SK-N-SH (cell line): ENCODE data around the gene PRSS23. TPM values are rescaled to one million over a fixed set of nuclear protein-coding genes. Genes with fewer than 3 reads are reported as not detected.

Source experiments
- ELF1 ChIP-seq: IDR thresholded peaks from 2 replicates; pipeline ENCODE4 v1.4.0; 2012
- EP300 ChIP-seq, 2 experiments: IDR thresholded peaks; 2 replicates each; pipeline versions ENCODE4 v1.4.0 to v1.6.1; 2012; ENCODE audit warnings: borderline replicate concordance in 1 of 2, low read depth in 1 of 2, low read length in 1 of 2
- EZH2phosphoT487 ChIP-seq: fragments of 200-600 bp; sonication (generic); IDR thresholded peaks from 2 replicates; pipeline ENCODE4 v1.6.1; 2017; ENCODE audit warnings: low read depth, mixed run types, mild to moderate bottlenecking, antibody characterized with exemption, moderate library complexity, borderline replicate concordance
- FOSL2 ChIP-seq: IDR thresholded peaks from 2 replicates; pipeline ENCODE4 v1.4.0; 2012; ENCODE audit warnings: low read depth, mild to moderate bottlenecking, moderate library complexity, borderline replicate concordance
- FOXJ3 ChIP-seq: sonication (generic); formaldehyde crosslinking; IDR thresholded peaks from 2 replicates; pipeline ENCODE4 v1.5.1; 2020; ENCODE audit warnings: mild to moderate bottlenecking, missing genetic modification reagents
- FOXM1 ChIP-seq: IDR thresholded peaks from 2 replicates; pipeline ENCODE4 v1.4.0; 2012; ENCODE audit warnings: low read depth, mild to moderate bottlenecking
- GABPA ChIP-seq: IDR thresholded peaks from 2 replicates; pipeline ENCODE4 v1.4.0; 2012; ENCODE audit warnings: low read depth, mild to moderate bottlenecking
- IRF3 ChIP-seq: fragments of 150-350 bp; IDR thresholded peaks from 2 replicates; pipeline ENCODE4 v1.6.1; 2016; ENCODE audit warnings: mild to moderate bottlenecking, low read depth, low read length
- JUND ChIP-seq: IDR thresholded peaks from 2 replicates; pipeline ENCODE4 v1.4.0; 2012
- MAX ChIP-seq: IDR thresholded peaks from 2 replicates; pipeline ENCODE4 v1.4.0; 2012; ENCODE audit warnings: low read depth
- MEF2A ChIP-seq: IDR thresholded peaks from 2 replicates; pipeline ENCODE4 v1.4.0; 2012; ENCODE audit warnings: low read depth, borderline replicate concordance
- MXI1 ChIP-seq: IDR thresholded peaks from 2 replicates; pipeline ENCODE4 v1.6.1; 2012; ENCODE audit warnings: mild to moderate bottlenecking, low read depth, low read length, improper control_type of control experiment
- NRF1 ChIP-seq: IDR thresholded peaks from 2 replicates; pipeline ENCODE4 v1.6.1; 2012; ENCODE audit warnings: low read depth, mild to moderate bottlenecking, low read length
- PBX3 ChIP-seq: IDR thresholded peaks from 2 replicates; pipeline ENCODE4; 2012
- POLR2AphosphoS5 ChIP-seq: IDR thresholded peaks from 2 replicates; pipeline ENCODE4 v1.6.1; 2012; ENCODE audit warnings: low read depth, low read length
- RAD21 ChIP-seq: IDR thresholded peaks from 2 replicates; pipeline ENCODE4 v1.6.1; 2012; ENCODE audit warnings: mild to moderate bottlenecking, low read length
- RFX5 ChIP-seq: IDR thresholded peaks from 2 replicates; pipeline ENCODE4 v1.6.1; 2012; ENCODE audit warnings: mild to moderate bottlenecking, improper control_type of control experiment, low read length
- SIN3A ChIP-seq: IDR thresholded peaks from 2 replicates; pipeline ENCODE4 v1.6.1; 2012; ENCODE audit warnings: low read depth, mild to moderate bottlenecking, low read length, moderate library complexity, borderline replicate concordance
- TAF1 ChIP-seq: IDR thresholded peaks from 2 replicates; pipeline ENCODE4 v1.6.1; 2012; ENCODE audit warnings: low read depth, mild to moderate bottlenecking, low read length, moderate library complexity, borderline replicate concordance
- TCF12 ChIP-seq: IDR thresholded peaks from 2 replicates; pipeline ENCODE4 v1.4.0; 2012
- YY1 ChIP-seq: IDR thresholded peaks from 2 replicates; pipeline ENCODE4 v1.4.0; 2012; ENCODE audit warnings: low read depth, mild to moderate bottlenecking
- polyA plus RNA-seq, 3 experiments: library from polyadenylated mRNA; depleted of rRNA; stranded (reverse); fragments of >200 nt; gene quantifications; 2 replicates each; pipeline ENCODE4 v1.2.3, GENCODE V29; 2012
- TF ChIP-seq, protein P1 (sequence below): IDR thresholded peaks from 2 replicates; pipeline ENCODE4 v1.4.0; 2012; ENCODE audit warnings: low read depth, borderline replicate concordance
- TF ChIP-seq, protein P2 (sequence below): IDR thresholded peaks from 2 replicates; pipeline ENCODE4 v1.6.1; 2012; ENCODE audit warnings: mild to moderate bottlenecking, low read depth, low read length, moderate library complexity

Gene PRSS23
- polyA plus RNA-seq, 1 of the 3 experiments (the other 2 are of a cell fraction): 326 TPM

GRCh38 chr11:86814775-86815174 lies 14.4 kb downstream of the PRSS23 start (continued):
- TF ChIP-seq NRF1 (no peak), MEF2A (peak; percentile 33; the same call in 1 of the 2 replicates), JUND (peak; percentile 60; the same call in 1 of the 2 replicates), EP300 (IDR thresholded peaks at IDR 0.05; ENCODE audit: borderline replicate concordance in 1 of 2, low read depth in 1 of 2, low read length in 1 of 2) (peak in 1 of 2 experiments; percentile 46; a peak in 1 of 4 replicates), ELF1 (no peak), GABPA (no peak), MAX (no peak), TCF12 (peak; percentile 49), RFX5 (no peak), YY1 (no peak), FOXM1 (no peak), TAF1 (no peak), FOSL2 (peak; percentile 56; the same call in 1 of the 2 replicates), FOXJ3 (CRISPR knock-in tag) (no peak), POLR2AphosphoS5 (0 out of 2 replicates have a peak, but pooled peaks have one; percentile 26), IRF3 (no peak), PBX3 (peak; percentile 74), MXI1 (no peak), RAD21 (no peak), EZH2phosphoT487 (no peak), SIN3A (no peak)
- TF ChIP-seq, protein P1, sequence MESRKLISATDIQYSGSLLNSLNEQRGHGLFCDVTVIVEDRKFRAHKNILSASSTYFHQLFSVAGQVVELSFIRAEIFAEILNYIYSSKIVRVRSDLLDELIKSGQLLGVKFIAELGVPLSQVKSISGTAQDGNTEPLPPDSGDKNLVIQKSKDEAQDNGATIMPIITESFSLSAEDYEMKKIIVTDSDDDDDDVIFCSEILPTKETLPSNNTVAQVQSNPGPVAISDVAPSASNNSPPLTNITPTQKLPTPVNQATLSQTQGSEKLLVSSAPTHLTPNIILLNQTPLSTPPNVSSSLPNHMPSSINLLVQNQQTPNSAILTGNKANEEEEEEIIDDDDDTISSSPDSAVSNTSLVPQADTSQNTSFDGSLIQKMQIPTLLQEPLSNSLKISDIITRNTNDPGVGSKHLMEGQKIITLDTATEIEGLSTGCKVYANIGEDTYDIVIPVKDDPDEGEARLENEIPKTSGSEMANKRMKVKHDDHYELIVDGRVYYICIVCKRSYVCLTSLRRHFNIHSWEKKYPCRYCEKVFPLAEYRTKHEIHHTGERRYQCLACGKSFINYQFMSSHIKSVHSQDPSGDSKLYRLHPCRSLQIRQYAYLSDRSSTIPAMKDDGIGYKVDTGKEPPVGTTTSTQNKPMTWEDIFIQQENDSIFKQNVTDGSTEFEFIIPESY: no peak
- TF ChIP-seq, protein P2, sequence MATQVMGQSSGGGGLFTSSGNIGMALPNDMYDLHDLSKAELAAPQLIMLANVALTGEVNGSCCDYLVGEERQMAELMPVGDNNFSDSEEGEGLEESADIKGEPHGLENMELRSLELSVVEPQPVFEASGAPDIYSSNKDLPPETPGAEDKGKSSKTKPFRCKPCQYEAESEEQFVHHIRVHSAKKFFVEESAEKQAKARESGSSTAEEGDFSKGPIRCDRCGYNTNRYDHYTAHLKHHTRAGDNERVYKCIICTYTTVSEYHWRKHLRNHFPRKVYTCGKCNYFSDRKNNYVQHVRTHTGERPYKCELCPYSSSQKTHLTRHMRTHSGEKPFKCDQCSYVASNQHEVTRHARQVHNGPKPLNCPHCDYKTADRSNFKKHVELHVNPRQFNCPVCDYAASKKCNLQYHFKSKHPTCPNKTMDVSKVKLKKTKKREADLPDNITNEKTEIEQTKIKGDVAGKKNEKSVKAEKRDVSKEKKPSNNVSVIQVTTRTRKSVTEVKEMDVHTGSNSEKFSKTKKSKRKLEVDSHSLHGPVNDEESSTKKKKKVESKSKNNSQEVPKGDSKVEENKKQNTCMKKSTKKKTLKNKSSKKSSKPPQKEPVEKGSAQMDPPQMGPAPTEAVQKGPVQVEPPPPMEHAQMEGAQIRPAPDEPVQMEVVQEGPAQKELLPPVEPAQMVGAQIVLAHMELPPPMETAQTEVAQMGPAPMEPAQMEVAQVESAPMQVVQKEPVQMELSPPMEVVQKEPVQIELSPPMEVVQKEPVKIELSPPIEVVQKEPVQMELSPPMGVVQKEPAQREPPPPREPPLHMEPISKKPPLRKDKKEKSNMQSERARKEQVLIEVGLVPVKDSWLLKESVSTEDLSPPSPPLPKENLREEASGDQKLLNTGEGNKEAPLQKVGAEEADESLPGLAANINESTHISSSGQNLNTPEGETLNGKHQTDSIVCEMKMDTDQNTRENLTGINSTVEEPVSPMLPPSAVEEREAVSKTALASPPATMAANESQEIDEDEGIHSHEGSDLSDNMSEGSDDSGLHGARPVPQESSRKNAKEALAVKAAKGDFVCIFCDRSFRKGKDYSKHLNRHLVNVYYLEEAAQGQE: no peak
